ENCODE data around the gene OR8K3. TPM values are rescaled to one million over a fixed set of nuclear protein-coding genes. Genes with fewer than 3 reads are reported as not detected.

Gene OR8K3
- total and polyA plus RNA-seq, 9 of the 15 experiments (the other 6 are each of a cell fraction or from before 2014, with no cell fraction given), result not detected

DNA sequence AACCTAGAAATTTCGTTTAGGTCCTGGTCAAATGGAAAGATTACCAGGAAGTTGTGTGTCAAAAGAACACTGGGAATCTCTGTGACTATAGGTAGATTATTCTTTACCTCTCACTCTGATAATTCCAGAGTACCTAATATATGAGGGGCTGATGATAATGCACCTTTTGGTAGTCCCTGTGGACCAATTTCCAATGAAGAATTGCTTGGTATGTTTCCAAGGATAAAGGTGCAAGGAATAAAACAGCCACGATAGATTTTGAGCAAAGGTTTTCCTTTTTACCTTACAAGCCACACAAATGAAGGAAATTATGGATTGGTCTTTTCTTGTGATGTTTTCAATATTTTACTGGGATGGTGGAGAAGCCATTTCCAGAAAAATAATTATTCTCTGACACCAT, 22.8 kb upstream of the OR8K3 start, which contains the start of gene OR8H1 (continued):
- no peak for TF ChIP-seq POLR3A (IDR thresholded peaks at IDR 0.05; ENCODE audit: borderline replicate concordance, extremely low read depth, insufficient read depth, insufficient read length)
- no peak for TF ChIP-seq CREB1 (IDR thresholded peaks at IDR 0.05)
- TF ChIP-seq CREB1 (CRISPR knock-in tag; IDR thresholded peaks at IDR 0.05), result no peak
- no peak for TF ChIP-seq HNRNPUL1 (IDR thresholded peaks at IDR 0.05; ENCODE audit: low read length)
- no peak for TF ChIP-seq ZNF184 (CRISPR knock-in tag; IDR thresholded peaks at IDR 0.05)
- no peak for TF ChIP-seq PRDM10 (IDR thresholded peaks at IDR 0.05; ENCODE audit: partially characterized antibody)
- TF ChIP-seq TBP (optimal IDR thresholded peaks at IDR 0.05; ENCODE audit: low read depth, low read length), result no peak
- TF ChIP-seq, protein P1, sequence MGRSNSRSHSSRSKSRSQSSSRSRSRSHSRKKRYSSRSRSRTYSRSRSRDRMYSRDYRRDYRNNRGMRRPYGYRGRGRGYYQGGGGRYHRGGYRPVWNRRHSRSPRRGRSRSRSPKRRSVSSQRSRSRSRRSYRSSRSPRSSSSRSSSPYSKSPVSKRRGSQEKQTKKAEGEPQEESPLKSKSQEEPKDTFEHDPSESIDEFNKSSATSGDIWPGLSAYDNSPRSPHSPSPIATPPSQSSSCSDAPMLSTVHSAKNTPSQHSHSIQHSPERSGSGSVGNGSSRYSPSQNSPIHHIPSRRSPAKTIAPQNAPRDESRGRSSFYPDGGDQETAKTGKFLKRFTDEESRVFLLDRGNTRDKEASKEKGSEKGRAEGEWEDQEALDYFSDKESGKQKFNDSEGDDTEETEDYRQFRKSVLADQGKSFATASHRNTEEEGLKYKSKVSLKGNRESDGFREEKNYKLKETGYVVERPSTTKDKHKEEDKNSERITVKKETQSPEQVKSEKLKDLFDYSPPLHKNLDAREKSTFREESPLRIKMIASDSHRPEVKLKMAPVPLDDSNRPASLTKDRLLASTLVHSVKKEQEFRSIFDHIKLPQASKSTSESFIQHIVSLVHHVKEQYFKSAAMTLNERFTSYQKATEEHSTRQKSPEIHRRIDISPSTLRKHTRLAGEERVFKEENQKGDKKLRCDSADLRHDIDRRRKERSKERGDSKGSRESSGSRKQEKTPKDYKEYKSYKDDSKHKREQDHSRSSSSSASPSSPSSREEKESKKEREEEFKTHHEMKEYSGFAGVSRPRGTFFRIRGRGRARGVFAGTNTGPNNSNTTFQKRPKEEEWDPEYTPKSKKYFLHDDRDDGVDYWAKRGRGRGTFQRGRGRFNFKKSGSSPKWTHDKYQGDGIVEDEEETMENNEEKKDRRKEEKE (IDR thresholded peaks at IDR 0.05; ENCODE audit: borderline replicate concordance in 1 of 2, control insufficient read depth in 1 of 2, low read depth in 2 of 2, low read length in 1 of 2), result no peak
